Measurements from ENCODE around the gene MT1B.
"Not testable (repeated sequence)": the region's sequence is repeated elsewhere in the genome, so short reads cannot be mapped to it uniquely, and the experiment has no call there.

The MT1B gene

GRCh38 chr16:56617212-56618085, 34.2 kb upstream of the MT1B start:
- Histone ChIP-seq H3K4me3 (ENCODE audit: low read length) (no peak overlapping the region), H3K9me2 (replicated peaks; ENCODE audit: control insufficient read depth, low read length) (no peaks in the 10 kb centered on the region), H3K36me3 (ENCODE audit: control insufficient read depth, low read length) (no peaks in the 10 kb centered on the region), H3K4me1 (ENCODE audit: control insufficient read depth, low read length) (no peaks in the 10 kb centered on the region), H3K27ac (ENCODE audit: low read depth, low read length) (no peak overlapping the region), H3K27me3 (ENCODE audit: control insufficient read depth, low read length) (peaks cover 22% of the 10 kb centered on the region; the same call in 1 of the 2 replicates), H3F3A (ENCODE audit: control insufficient read depth, insufficient read depth) (no peaks in the 10 kb centered on the region), H3K9me3 (ENCODE audit: control insufficient read depth, insufficient read depth, low read length) (no peaks in the 10 kb centered on the region), H3K4me2 (ENCODE audit: low read length) (no peak overlapping the region), H4K20me1 (ENCODE audit: control insufficient read depth, insufficient read depth, low read depth, low read length) (no peaks in the 10 kb centered on the region), H3K79me2 (ENCODE audit: control insufficient read depth, low read length) (no peaks in the 10 kb centered on the region)
- TF ChIP-seq EZH2phosphoT487 (IDR thresholded peaks at IDR 0.05; ENCODE audit: borderline replicate concordance, low read length) (no peak), CTCF (IDR thresholded peaks at IDR 0.05; ENCODE audit: low read depth, low read length, poor library complexity, severe bottlenecking) (no peak)

GRCh38 chr16:56618138-56618537, 33.5 kb upstream of the MT1B start:
- Histone ChIP-seq H3F3A (ENCODE audit: control insufficient read depth, insufficient read depth) (no peaks in the 10 kb centered on the region), H3K36me3 (ENCODE audit: control insufficient read depth, low read length) (no peaks in the 10 kb centered on the region), H3K4me2 (ENCODE audit: low read length) (no peak overlapping the region), H4K20me1 (ENCODE audit: control insufficient read depth, insufficient read depth, low read depth, low read length) (no peaks in the 10 kb centered on the region), H3K79me2 (ENCODE audit: control insufficient read depth, low read length) (no peaks in the 10 kb centered on the region), H3K9me2 (replicated peaks; ENCODE audit: control insufficient read depth, low read length) (no peaks in the 10 kb centered on the region), H3K4me3 (ENCODE audit: low read length) (no peak overlapping the region), H3K4me1 (ENCODE audit: control insufficient read depth, low read length) (no peaks in the 10 kb centered on the region), H3K9me3 (ENCODE audit: control insufficient read depth, insufficient read depth, low read length) (no peaks in the 10 kb centered on the region), H3K27ac (ENCODE audit: low read depth, low read length) (no peak overlapping the region), H3K27me3 (ENCODE audit: control insufficient read depth, low read length) (peaks cover 22% of the 10 kb centered on the region; the same call in 1 of the 2 replicates)
- TF ChIP-seq EZH2phosphoT487 (IDR thresholded peaks at IDR 0.05; ENCODE audit: borderline replicate concordance, low read length) (no peak), CTCF (IDR thresholded peaks at IDR 0.05; ENCODE audit: low read depth, low read length, poor library complexity, severe bottlenecking) (no peak)

GRCh38 chr16:56620339-56620897, 31.3 kb upstream of the MT1B start:
- no peaks in the 10 kb centered on the region for H3K9me3 ChIP-seq (ENCODE audit: control insufficient read depth, insufficient read depth, low read length)
- H3K36me3 ChIP-seq (ENCODE audit: control insufficient read depth, low read length) = no peaks in the 10 kb centered on the region
- no peaks in the 10 kb centered on the region for H3K9me2 ChIP-seq (replicated peaks; ENCODE audit: control insufficient read depth, low read length)
- no peak overlapping the region for H3K4me3 ChIP-seq (ENCODE audit: low read length)
- H3K79me2 ChIP-seq (ENCODE audit: control insufficient read depth, low read length) = no peaks in the 10 kb centered on the region
- H3K4me1 ChIP-seq (ENCODE audit: control insufficient read depth, low read length) = no peaks in the 10 kb centered on the region
- no peaks in the 10 kb centered on the region for H4K20me1 ChIP-seq (ENCODE audit: control insufficient read depth, insufficient read depth, low read depth, low read length)
- H3K4me2 ChIP-seq (ENCODE audit: low read length) = no peak overlapping the region
- TF ChIP-seq CTCF (IDR thresholded peaks at IDR 0.05; ENCODE audit: low read depth, low read length, poor library complexity, severe bottlenecking) = no peak
- TF ChIP-seq EZH2phosphoT487 (IDR thresholded peaks at IDR 0.05; ENCODE audit: borderline replicate concordance, low read length) = no peak
- H3K27ac ChIP-seq (ENCODE audit: low read depth, low read length) = no peak overlapping the region
- H3F3A ChIP-seq (ENCODE audit: control insufficient read depth, insufficient read depth) = no peaks in the 10 kb centered on the region
- H3K27me3 ChIP-seq (ENCODE audit: control insufficient read depth, low read length) = peaks cover 20% of the 10 kb centered on the region; the same call in 1 of the 2 replicates

GRCh38 chr16:56621665-56622445, 29.8 kb upstream of the MT1B start:
- not testable (repeated sequence) for H4K20me1 ChIP-seq (ENCODE audit: control insufficient read depth, insufficient read depth, low read depth, low read length); H3F3A ChIP-seq (ENCODE audit: control insufficient read depth, insufficient read depth); H3K4me2 ChIP-seq (ENCODE audit: low read length); H3K27ac ChIP-seq (ENCODE audit: low read depth, low read length); H3K4me3 ChIP-seq (ENCODE audit: low read length); H3K9me3 ChIP-seq (ENCODE audit: control insufficient read depth, insufficient read depth, low read length); H3K79me2 ChIP-seq (ENCODE audit: control insufficient read depth, low read length); H3K36me3 ChIP-seq (ENCODE audit: control insufficient read depth, low read length); H3K9me2 ChIP-seq (replicated peaks; ENCODE audit: control insufficient read depth, low read length); H3K4me1 ChIP-seq (ENCODE audit: control insufficient read depth, low read length)
- H3K27me3 ChIP-seq (ENCODE audit: control insufficient read depth, low read length) = peaks cover 28% of the 10 kb centered on the region

- not testable (repeated sequence) for H3K9me3 ChIP-seq (ENCODE audit: control insufficient read depth, insufficient read depth, low read length); H3K4me1 ChIP-seq (ENCODE audit: control insufficient read depth, low read length); H3K27ac ChIP-seq (ENCODE audit: low read depth, low read length); H3K36me3 ChIP-seq (ENCODE audit: control insufficient read depth, low read length); H3K9me2 ChIP-seq (replicated peaks; ENCODE audit: control insufficient read depth, low read length); H4K20me1 ChIP-seq (ENCODE audit: control insufficient read depth, insufficient read depth, low read depth, low read length); H3K4me2 ChIP-seq (ENCODE audit: low read length); H3K79me2 ChIP-seq (ENCODE audit: control insufficient read depth, low read length); H3F3A ChIP-seq (ENCODE audit: control insufficient read depth, insufficient read depth); H3K4me3 ChIP-seq (ENCODE audit: low read length)
- peaks cover 18% of the 10 kb centered on the region for H3K27me3 ChIP-seq (ENCODE audit: control insufficient read depth, low read length)
These were observed 28.5 kb upstream of the MT1B start for GRCh38 chr16:56623184-56623583.
